Epithelial cell of esophagus (primary cell): ENCODE data around the gene RFXANK.
A peak's percentile ranks its signal among the peaks of the same experiment; 100 is the strongest.
"Not testable (repeated sequence)": the region's sequence is repeated elsewhere in the genome, so short reads cannot be mapped to it uniquely, and the experiment has no call there.

Experiments used
- DNase-seq: peaks from one replicate; pipeline ENCODE4 v3.0.0; 2010; ENCODE audit warnings: low read depth
- H3K4me3 ChIP-seq: 2 replicates; pipeline ENCODE4 v1.5.1; 2011; ENCODE audit warnings: mild to moderate bottlenecking, low read length, control low read depth
- CTCF ChIP-seq: IDR thresholded peaks from 2 replicates; pipeline ENCODE4 v1.5.1; 2011; ENCODE audit warnings: low read depth, mild to moderate bottlenecking, low read length, control low read depth, inconsistent platforms; ENCODE audit not compliant: insufficient read depth; ENCODE audit errors: missing control alignments

RFXANK gene

DNA sequence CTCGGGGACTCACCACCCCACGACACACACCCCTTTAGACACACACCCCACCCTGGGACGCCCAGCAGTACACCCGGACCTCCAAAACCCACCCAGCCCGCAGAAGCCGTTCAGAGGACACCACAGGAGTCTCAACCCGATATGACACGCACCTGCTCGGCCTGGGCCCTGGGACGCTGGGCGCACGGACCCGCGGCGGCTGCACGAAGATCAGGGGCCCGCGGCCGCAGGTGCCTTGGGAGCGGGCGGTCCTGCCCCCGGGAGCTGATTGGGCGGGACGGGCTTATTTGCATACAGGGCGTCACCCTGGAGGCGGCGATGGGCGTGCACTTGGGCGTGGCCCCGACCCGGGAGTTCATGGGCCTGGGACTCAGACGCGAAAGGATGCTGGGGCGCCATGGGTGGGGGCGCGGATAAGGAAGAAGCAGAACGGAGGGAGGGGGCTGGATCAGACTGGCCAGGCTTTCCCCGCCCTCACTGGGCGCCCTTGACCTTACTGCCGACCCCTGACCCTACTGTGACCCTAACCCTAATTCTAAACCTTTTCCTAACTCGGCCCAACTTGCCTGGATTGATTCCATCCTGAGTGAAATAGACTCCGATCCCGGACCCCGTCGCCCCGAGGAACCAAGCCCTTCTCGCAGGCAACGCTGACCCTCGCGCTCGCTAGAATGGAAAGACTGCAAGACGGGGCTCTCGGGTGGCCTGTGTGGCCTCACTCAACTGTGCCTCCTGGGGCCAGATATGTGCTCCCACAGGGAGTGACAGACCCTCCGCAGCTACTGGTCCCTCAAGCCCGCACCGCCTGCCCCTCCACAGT lies 21.8 kb upstream of the RFXANK start, which contains the start of gene MEF2B:
Gene MEF2B (minus strand): TSS at position 211 of the 820 bp plus-strand sequence. CDS start 19,528 bp downstream, outside the sequence.
- peak; percentile 79 for DNase-seq
- H3K4me3 ChIP-seq = no peak within 1 kb of the TSS
- TF ChIP-seq CTCF = no peak

GRCh38 chr19:19170873-19171672 lies 21.0 kb upstream of the RFXANK start:
- no peak for DNase-seq
- TF ChIP-seq CTCF = no peak
- no peak overlapping the region for H3K4me3 ChIP-seq

DNA sequence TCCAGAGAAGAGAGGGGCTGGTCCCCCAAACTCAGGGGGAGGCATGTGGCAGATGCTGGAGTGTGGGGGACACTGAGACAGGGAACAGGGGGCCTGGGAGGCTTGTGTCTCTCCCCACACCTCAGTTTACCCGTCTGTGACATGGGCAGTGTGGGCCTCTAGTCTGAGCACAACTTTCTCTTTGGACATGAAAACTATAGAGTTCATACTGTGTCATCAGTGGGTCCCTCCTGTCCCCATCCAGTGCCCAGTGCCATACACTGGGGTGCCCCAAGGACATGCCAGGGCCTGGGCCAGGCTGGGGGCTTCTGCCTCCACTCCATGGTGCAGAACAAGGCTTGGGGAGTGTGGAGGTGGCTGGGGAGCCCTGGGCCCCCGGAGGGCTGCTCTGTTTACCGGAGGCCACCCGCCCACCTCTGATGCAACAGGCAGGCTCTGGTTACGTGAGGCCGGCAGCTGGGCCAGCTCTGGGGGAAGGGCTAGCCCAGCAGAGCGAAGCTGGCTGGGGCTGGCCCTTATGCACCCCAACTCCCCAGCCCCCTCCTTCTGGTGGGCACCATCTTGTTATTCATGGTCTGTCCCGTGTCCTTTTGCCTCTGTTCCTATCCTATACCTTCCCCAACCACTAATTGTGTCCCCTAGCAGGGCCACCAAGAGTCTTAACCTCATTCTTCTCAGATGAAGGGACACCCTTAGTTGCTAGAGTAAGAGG lies 20.1 kb upstream of the RFXANK start:
- DNase-seq = no peak
- TF ChIP-seq CTCF = no peak
- H3K4me3 ChIP-seq = no peak overlapping the region

- H3K4me3 ChIP-seq, DNase-seq: not testable (repeated sequence)
These were observed 18.8 kb upstream of the RFXANK start for GRCh38 chr19:19173243-19173642.

GRCh38 chr19:19176950-19177349 lies 15.1 kb upstream of the RFXANK start:
- TF ChIP-seq CTCF = no peak
- no peak overlapping the region for H3K4me3 ChIP-seq
- no peak for DNase-seq

DNA sequence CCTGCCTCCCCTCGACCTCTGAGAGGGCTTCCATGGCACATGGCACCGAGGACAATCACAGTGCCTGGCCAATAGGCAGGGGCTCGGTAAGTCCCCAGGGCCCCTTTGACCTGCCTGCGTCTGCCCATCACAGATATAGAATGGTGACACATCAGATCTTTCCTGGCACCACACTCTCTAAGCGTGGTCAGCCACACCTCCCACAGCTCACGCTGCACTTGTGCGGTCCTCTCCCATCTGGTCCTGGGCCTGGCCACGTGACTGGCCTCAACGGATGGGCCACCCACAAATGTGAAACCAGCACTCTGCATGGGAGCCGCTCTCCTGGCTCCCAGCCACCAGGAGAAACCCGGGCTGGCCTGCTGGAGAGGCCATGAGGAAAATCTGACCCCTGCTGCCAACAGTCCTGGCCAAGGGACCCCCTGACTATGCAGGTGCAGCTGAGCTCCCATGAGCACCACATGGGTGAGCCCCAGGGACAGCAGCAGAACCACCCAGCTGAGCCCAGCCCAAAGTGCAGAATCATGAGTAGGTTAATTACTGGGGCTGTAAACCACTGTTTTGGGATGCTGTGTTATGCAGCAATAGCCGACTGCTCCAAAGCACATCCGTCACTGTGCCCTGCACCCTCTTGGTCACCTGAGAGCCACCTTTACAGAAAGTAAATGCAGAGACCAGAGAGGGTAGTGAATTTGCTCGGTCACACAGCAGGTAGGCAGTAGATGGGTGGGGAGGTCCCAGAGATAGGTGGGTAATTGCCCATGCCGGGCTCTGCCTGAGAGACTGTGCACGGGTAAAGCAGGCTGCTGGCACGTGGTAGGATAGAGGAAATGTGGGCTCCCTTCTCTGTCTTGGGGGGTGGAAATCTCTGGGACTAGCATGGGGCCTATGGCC lies 12.3 kb upstream of the RFXANK start:
- no peak for TF ChIP-seq CTCF
- no peak for DNase-seq
- no peak overlapping the region for H3K4me3 ChIP-seq
